ENCODE measurements around the gene ZDHHC22. TPM values are rescaled to one million over a fixed set of nuclear protein-coding genes. Genes with fewer than 3 reads are reported as not detected.

ZDHHC22 gene
- polyA plus RNA-seq, 3 donors, result not detected

- H3K4me1 ChIP-seq (ENCODE audit: control insufficient read depth in 1 of 2, insufficient read depth in 2 of 2, low read length in 2 of 2), result peaks cover 15% of the 10 kb centered on the region in 2 donors
- no peak for TF ChIP-seq CTCF (IDR thresholded peaks at IDR 0.05)
- intact Hi-C loops (cut with micrococcal nuclease), result no loop called here
Observed at GRCh38 chr14:77103475-77103874, 38.1 kb downstream of the ZDHHC22 start.

GRCh38 chr14:77102154-77102553 lies 39.4 kb downstream of the ZDHHC22 start:
- Mint-ChIP-seq H3K4me3 (no peak overlapping the region), H3K4me1 (peaks cover 20% of the 10 kb centered on the region), H3K27me3 (ENCODE audit: low read depth in 3 of 3) (peaks cover 0 to 2% (median 1%) of the 10 kb centered on the region in 3 donors), H3K9me3 (no peaks in the 10 kb centered on the region), H3K27ac (no peak overlapping the region), H3K36me3 (peaks cover 16 to 24% of the 10 kb centered on the region in 2 donors)
- H3K4me3 ChIP-seq (replicated peaks in 1 of 3; ENCODE audit: low read depth in 2 of 3, low read length in 3 of 3), result no peak overlapping the region
- WGBS (ENCODE audit: insufficient coverage), result no CpG with 5 or more reads among the region's 4 CpGs
- no peaks in the 10 kb centered on the region for H3K27me3 ChIP-seq (ENCODE audit: control insufficient read depth in 2 of 2, insufficient read depth in 2 of 2, low read length in 2 of 2)
- peaks cover 8 to 18% of the 10 kb centered on the region in 2 donors for H3K36me3 ChIP-seq (replicated peaks in 1 of 2; ENCODE audit: control insufficient read depth in 1 of 2, insufficient read depth in 2 of 2, low read length in 2 of 2)
- H3K79me2 ChIP-seq (ENCODE audit: insufficient read depth, low read length), result peaks cover 9% of the 10 kb centered on the region
- intact Hi-C loops (cut with micrococcal nuclease), result no loop called here
- DNase-seq, result no peak
- H2AFZ ChIP-seq (ENCODE audit: insufficient read depth, low read depth, low read length, poor library complexity, severe bottlenecking), result no peak overlapping the region
- H3K9ac ChIP-seq (ENCODE audit: insufficient read depth, low read length, poor library complexity, severe bottlenecking), result no peak overlapping the region
- no peak for TF ChIP-seq CTCF (IDR thresholded peaks at IDR 0.05)
- H4K20me1 ChIP-seq (ENCODE audit: insufficient read depth, low read length), result no peaks in the 10 kb centered on the region
- no peaks in the 10 kb centered on the region for H3K9me3 ChIP-seq (replicated peaks in 1 of 2; ENCODE audit: control insufficient read depth in 1 of 2, insufficient read depth in 1 of 2, low read length in 2 of 2)
- H3K27ac ChIP-seq (ENCODE audit: low read depth in 1 of 2, low read length in 2 of 2), result no peak overlapping the region
- H3K4me2 ChIP-seq (replicated peaks; ENCODE audit: extremely low read depth, low read length, poor library complexity, severe bottlenecking), result no peak overlapping the region
- peaks cover 19 to 21% of the 10 kb centered on the region in 2 donors for H3K4me1 ChIP-seq (ENCODE audit: control insufficient read depth in 1 of 2, insufficient read depth in 2 of 2, low read length in 2 of 2)

More at GRCh38 chr14:77103475-77103874, 38.1 kb downstream of the ZDHHC22 start:
- H3K79me2 ChIP-seq (ENCODE audit: insufficient read depth, low read length), result peaks cover 7% of the 10 kb centered on the region
- no peaks in the 10 kb centered on the region for H3K9me3 ChIP-seq (replicated peaks in 1 of 2; ENCODE audit: control insufficient read depth in 1 of 2, insufficient read depth in 1 of 2, low read length in 2 of 2)
- H3K4me1 Mint-ChIP-seq, result peaks cover 16% of the 10 kb centered on the region
- no peak overlapping the region for H3K4me3 Mint-ChIP-seq
- DNase-seq, result no peak
- H4K20me1 ChIP-seq (ENCODE audit: insufficient read depth, low read length), result no peaks in the 10 kb centered on the region
- no peak overlapping the region for H3K27ac ChIP-seq (ENCODE audit: low read depth in 1 of 2, low read length in 2 of 2)
- no peak overlapping the region for H3K27ac Mint-ChIP-seq
- peaks cover 13 to 32% of the 10 kb centered on the region in 2 donors for H3K36me3 ChIP-seq (replicated peaks in 1 of 2; ENCODE audit: control insufficient read depth in 1 of 2, insufficient read depth in 2 of 2, low read length in 2 of 2)
- peaks cover 0 to 2% (median 0%) of the 10 kb centered on the region in 3 donors for H3K27me3 Mint-ChIP-seq (ENCODE audit: low read depth in 3 of 3)
- no peak overlapping the region for H2AFZ ChIP-seq (ENCODE audit: insufficient read depth, low read depth, low read length, poor library complexity, severe bottlenecking)
- H3K27me3 ChIP-seq (ENCODE audit: control insufficient read depth in 2 of 2, insufficient read depth in 2 of 2, low read length in 2 of 2), result no peaks in the 10 kb centered on the region
- H3K36me3 Mint-ChIP-seq, result peaks cover 25 to 36% of the 10 kb centered on the region in 2 donors
- no peak overlapping the region for H3K4me2 ChIP-seq (replicated peaks; ENCODE audit: extremely low read depth, low read length, poor library complexity, severe bottlenecking)
- H3K4me3 ChIP-seq (replicated peaks in 1 of 3; ENCODE audit: low read depth in 2 of 3, low read length in 3 of 3), result no peak overlapping the region
- no peak overlapping the region for H3K9ac ChIP-seq (ENCODE audit: insufficient read depth, low read length, poor library complexity, severe bottlenecking)
- H3K9me3 Mint-ChIP-seq, result no peaks in the 10 kb centered on the region

Measured in CD14-positive monocyte (primary cell).